Measurements from ENCODE around the gene DHX15. TPM values are rescaled to one million over a fixed set of nuclear protein-coding genes. Genes with fewer than 3 reads are reported as not detected.

DHX15 gene
- total RNA-seq (100 to 1,000 TPM; 138 to 178 TPM), total RNA-seq (274 to 326 reads per million in 2 donors)

- H3K9me3 ChIP-seq (ENCODE audit: control insufficient read depth, low read length, poor library complexity, severe bottlenecking): no peaks in the 10 kb centered on the region
- ATAC-seq (peak; percentile 95), DNase-seq (peak; percentile 87 to 94 (median 91))
- Mint-ChIP-seq H3K4me3 (peak within 1 kb of the TSS; percentile 100), H3K4me1 (peaks cover 27% of the 10 kb centered on the region), H3K27ac (peak within 1 kb of the TSS; percentile 98), H3K27me3 (no peaks in the 10 kb centered on the region), H3K36me3 (ENCODE audit: low read depth) (peaks cover 4% of the 10 kb centered on the region)
Measured at GRCh38 chr4:24584211-24584850, at the start of gene DHX15. Gene DHX15 (minus strand): TSS chr4:24584554. CDS start chr4:24584393, 161 bp downstream.

GRCh38 chr4:24632011-24632410 is 47.7 kb upstream of the DHX15 start:
- Mint-ChIP-seq H3K36me3 (ENCODE audit: low read depth) (no peaks in the 10 kb centered on the region), H3K27me3 (peaks cover 35% of the 10 kb centered on the region), H3K27ac (no peak overlapping the region), H3K4me1 (peaks cover 5% of the 10 kb centered on the region), H3K4me3 (no peak overlapping the region)
- no peak for DNase-seq
- ATAC-seq: no peak
- H3K9me3 ChIP-seq (ENCODE audit: control insufficient read depth, low read length, poor library complexity, severe bottlenecking): no peaks in the 10 kb centered on the region

- H3K36me3 Mint-ChIP-seq (ENCODE audit: low read depth): no peaks in the 10 kb centered on the region
- no peak overlapping the region for H3K27ac Mint-ChIP-seq
Measured at GRCh38 chr4:24630937-24631336, 46.6 kb upstream of the DHX15 start.

GRCh38 chr4:24625091-24625490 is 40.7 kb upstream of the DHX15 start:
- ATAC-seq: no peak
- Mint-ChIP-seq H3K36me3 (ENCODE audit: low read depth) (no peaks in the 10 kb centered on the region), H3K4me1 (no peaks in the 10 kb centered on the region), H3K4me3 (no peak overlapping the region), H3K27ac (no peak overlapping the region), H3K27me3 (peaks cover 23% of the 10 kb centered on the region)
- no peaks in the 10 kb centered on the region for H3K9me3 ChIP-seq (ENCODE audit: control insufficient read depth, low read length, poor library complexity, severe bottlenecking)
- no peak for DNase-seq

More at GRCh38 chr4:24630937-24631336, 46.6 kb upstream of the DHX15 start:
- H3K4me3 Mint-ChIP-seq: no peak overlapping the region
- DNase-seq: no peak
- H3K4me1 Mint-ChIP-seq: peaks cover 4% of the 10 kb centered on the region
- no peak for ATAC-seq
- peaks cover 35% of the 10 kb centered on the region for H3K27me3 Mint-ChIP-seq
- no peaks in the 10 kb centered on the region for H3K9me3 ChIP-seq (ENCODE audit: control insufficient read depth, low read length, poor library complexity, severe bottlenecking)

GRCh38 chr4:24624381-24624780 is 40.0 kb upstream of the DHX15 start:
- H3K36me3 Mint-ChIP-seq (ENCODE audit: low read depth): no peaks in the 10 kb centered on the region
- ATAC-seq (no peak), DNase-seq (no peak)
- no peak overlapping the region for H3K4me3 Mint-ChIP-seq
- no peaks in the 10 kb centered on the region for H3K9me3 ChIP-seq (ENCODE audit: control insufficient read depth, low read length, poor library complexity, severe bottlenecking)
- no peak overlapping the region for H3K27ac Mint-ChIP-seq
- no peaks in the 10 kb centered on the region for H3K4me1 Mint-ChIP-seq
- H3K27me3 Mint-ChIP-seq: peaks cover 22% of the 10 kb centered on the region

- H3K4me1 Mint-ChIP-seq: no peaks in the 10 kb centered on the region
- H3K9me3 ChIP-seq (ENCODE audit: control insufficient read depth, low read length, poor library complexity, severe bottlenecking): no peaks in the 10 kb centered on the region
- H3K36me3 Mint-ChIP-seq (ENCODE audit: low read depth): no peaks in the 10 kb centered on the region
- no peak for ATAC-seq
- no peak overlapping the region for H3K4me3 Mint-ChIP-seq
- DNase-seq: no peak
- peaks cover 4% of the 10 kb centered on the region for H3K27me3 Mint-ChIP-seq
- no peak overlapping the region for H3K27ac Mint-ChIP-seq
Measured at GRCh38 chr4:24622146-24622834, 37.9 kb upstream of the DHX15 start.

- no peak for DNase-seq
- no peaks in the 10 kb centered on the region for H3K27me3 Mint-ChIP-seq
- ATAC-seq: no peak
- no peaks in the 10 kb centered on the region for H3K9me3 ChIP-seq (ENCODE audit: control insufficient read depth, low read length, poor library complexity, severe bottlenecking)
- no peak overlapping the region for H3K27ac Mint-ChIP-seq
- no peak overlapping the region for H3K4me3 Mint-ChIP-seq
- no peaks in the 10 kb centered on the region for H3K4me1 Mint-ChIP-seq
- H3K36me3 Mint-ChIP-seq (ENCODE audit: low read depth): no peaks in the 10 kb centered on the region
Measured at GRCh38 chr4:24615977-24616376, 31.6 kb upstream of the DHX15 start.

GRCh38 chr4:24614881-24615280 is 30.5 kb upstream of the DHX15 start:
- Mint-ChIP-seq H3K36me3 (ENCODE audit: low read depth) (no peaks in the 10 kb centered on the region), H3K4me3 (no peak overlapping the region), H3K27ac (no peak overlapping the region), H3K27me3 (no peaks in the 10 kb centered on the region), H3K4me1 (no peaks in the 10 kb centered on the region)
- no peak for ATAC-seq
- no peaks in the 10 kb centered on the region for H3K9me3 ChIP-seq (ENCODE audit: control insufficient read depth, low read length, poor library complexity, severe bottlenecking)
- no peak for DNase-seq

- H3K36me3 Mint-ChIP-seq (ENCODE audit: low read depth): no peaks in the 10 kb centered on the region
- H3K4me1 Mint-ChIP-seq: no peaks in the 10 kb centered on the region
- H3K9me3 ChIP-seq (ENCODE audit: control insufficient read depth, low read length, poor library complexity, severe bottlenecking): no peaks in the 10 kb centered on the region
- ATAC-seq (no peak), DNase-seq (no peak)
- no peak overlapping the region for H3K4me3 Mint-ChIP-seq
- H3K27ac Mint-ChIP-seq: no peak overlapping the region
- H3K27me3 Mint-ChIP-seq: no peaks in the 10 kb centered on the region
Measured at GRCh38 chr4:24613502-24613901, 29.1 kb upstream of the DHX15 start.

GRCh38 chr4:24611575-24611974 is 27.2 kb upstream of the DHX15 start:
- Mint-ChIP-seq H3K36me3 (ENCODE audit: low read depth) (no peaks in the 10 kb centered on the region), H3K4me3 (no peak overlapping the region)

GRCh38 chr4:24607334-24607733 is 23.0 kb upstream of the DHX15 start:
- no peak for ATAC-seq
- Mint-ChIP-seq H3K36me3 (ENCODE audit: low read depth) (no peaks in the 10 kb centered on the region), H3K4me1 (peaks cover 6% of the 10 kb centered on the region), H3K27me3 (no peaks in the 10 kb centered on the region), H3K4me3 (no peak overlapping the region), H3K27ac (no peak overlapping the region)
- no peaks in the 10 kb centered on the region for H3K9me3 ChIP-seq (ENCODE audit: control insufficient read depth, low read length, poor library complexity, severe bottlenecking)
- no peak for DNase-seq

More at GRCh38 chr4:24611575-24611974, 27.2 kb upstream of the DHX15 start:
- no peaks in the 10 kb centered on the region for H3K9me3 ChIP-seq (ENCODE audit: control insufficient read depth, low read length, poor library complexity, severe bottlenecking)
- ATAC-seq (no peak), DNase-seq (no peak)
- Mint-ChIP-seq H3K27me3 (no peaks in the 10 kb centered on the region), H3K27ac (no peak overlapping the region), H3K4me1 (no peaks in the 10 kb centered on the region)

- no peaks in the 10 kb centered on the region for H3K9me3 ChIP-seq (ENCODE audit: control insufficient read depth, low read length, poor library complexity, severe bottlenecking)
- H3K36me3 Mint-ChIP-seq (ENCODE audit: low read depth): no peaks in the 10 kb centered on the region
Measured at GRCh38 chr4:24605216-24605615, 20.9 kb upstream of the DHX15 start.

GRCh38 chr4:24604558-24605214 is 20.3 kb upstream of the DHX15 start:
- H3K9me3 ChIP-seq (ENCODE audit: control insufficient read depth, low read length, poor library complexity, severe bottlenecking): no peaks in the 10 kb centered on the region
- DNase-seq (no peak), ATAC-seq (no peak)
- Mint-ChIP-seq H3K27me3 (peaks cover 8% of the 10 kb centered on the region), H3K27ac (no peak overlapping the region), H3K4me3 (no peak overlapping the region), H3K36me3 (ENCODE audit: low read depth) (no peaks in the 10 kb centered on the region), H3K4me1 (peaks cover 6% of the 10 kb centered on the region)

More at GRCh38 chr4:24605216-24605615, 20.9 kb upstream of the DHX15 start:
- peaks cover 8% of the 10 kb centered on the region for H3K27me3 Mint-ChIP-seq
- H3K4me3 Mint-ChIP-seq: no peak overlapping the region
- no peak overlapping the region for H3K27ac Mint-ChIP-seq
- DNase-seq: no peak
- no peak for ATAC-seq
- H3K4me1 Mint-ChIP-seq: peaks cover 6% of the 10 kb centered on the region
